UCSD-AML1 (cell line): ENCODE measurements around the gene SPATS2L.

Experiments
- DNase-seq: peaks from one replicate; lab custom pipeline; 2025; ENCODE audit not compliant: unreplicated experiment; lab: John Stamatoyannopoulos, UW

SPATS2L gene

DNA sequence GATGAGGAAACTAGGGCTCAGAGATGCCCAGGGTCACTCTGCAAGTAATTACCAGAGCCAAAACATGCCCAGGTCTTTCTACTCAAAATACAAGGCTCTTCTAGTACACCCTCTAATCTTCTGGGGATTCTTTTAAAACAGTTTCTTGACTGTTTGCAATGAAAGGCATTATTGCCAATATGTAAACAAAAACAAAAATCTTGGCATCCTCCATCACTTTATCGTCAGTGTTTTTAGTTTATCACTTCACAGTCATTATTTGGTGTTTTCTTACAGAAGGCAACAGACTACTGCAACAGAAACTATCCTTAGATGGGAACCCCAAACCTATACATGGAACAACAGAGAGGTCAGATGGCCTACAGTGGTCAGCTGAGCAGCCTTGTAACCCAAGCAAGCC, 132.4 kb downstream of the SPATS2L start:
- DNase-seq = no peak

DNA sequence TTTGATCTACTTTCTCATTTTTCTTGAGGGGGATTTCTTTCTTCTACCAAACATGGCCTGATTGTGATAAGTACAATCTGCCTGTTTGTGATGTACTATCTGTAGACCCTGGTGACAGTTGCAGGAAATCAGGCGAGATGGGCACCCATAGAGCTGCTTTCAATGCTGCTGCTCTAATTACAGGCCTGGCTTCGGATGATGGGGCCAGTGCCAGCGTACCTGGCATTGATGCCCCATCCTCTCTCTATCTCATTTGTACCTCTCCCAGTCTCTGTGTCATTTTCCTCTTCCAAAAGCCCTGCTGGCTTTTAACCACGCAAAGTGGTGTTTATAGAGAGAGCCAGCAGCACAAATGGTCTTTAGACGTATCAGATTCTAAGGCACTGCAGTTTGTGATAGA, 133.5 kb downstream of the SPATS2L start:
- DNase-seq = no peak

DNA sequence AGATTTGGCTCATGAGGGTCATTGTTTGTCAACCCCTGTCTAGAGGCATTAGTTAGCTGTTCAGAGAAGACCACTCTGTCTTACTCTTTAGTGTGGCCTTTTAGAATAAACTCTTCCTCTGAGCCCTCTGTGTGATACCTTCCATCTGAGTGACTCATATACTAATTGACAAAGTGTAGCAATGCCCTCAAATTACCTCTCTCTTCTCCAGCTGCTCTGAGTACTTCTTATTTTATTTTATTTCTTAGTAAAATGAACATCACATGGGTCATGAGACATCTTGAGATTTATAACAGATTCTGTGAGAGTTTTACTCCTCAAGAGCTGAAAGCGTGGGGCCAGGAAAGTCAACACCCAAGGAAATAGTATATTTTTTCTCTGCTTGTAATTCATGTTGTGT, 136.0 kb downstream of the SPATS2L start:
- DNase-seq = no peak

DNA sequence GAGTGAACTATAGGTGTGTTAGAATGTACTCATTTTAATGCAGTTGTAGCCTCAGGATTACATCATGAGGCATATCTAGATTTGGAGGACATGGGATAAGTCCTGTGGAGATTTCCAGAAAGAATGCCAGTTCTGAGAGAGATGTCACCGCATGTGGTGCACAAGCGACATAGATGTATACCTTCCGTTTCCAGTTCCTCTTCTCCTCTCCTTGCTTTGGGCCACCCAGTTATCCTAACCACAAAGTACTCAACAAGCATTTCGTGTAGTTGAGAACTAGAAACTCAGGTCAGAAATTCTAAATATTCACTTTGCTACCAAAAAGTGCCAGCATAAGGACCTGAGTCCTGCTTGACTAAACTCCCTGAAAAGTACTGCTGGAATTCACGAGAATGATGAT, 136.9 kb downstream of the SPATS2L start:
- no peak for DNase-seq

DNA sequence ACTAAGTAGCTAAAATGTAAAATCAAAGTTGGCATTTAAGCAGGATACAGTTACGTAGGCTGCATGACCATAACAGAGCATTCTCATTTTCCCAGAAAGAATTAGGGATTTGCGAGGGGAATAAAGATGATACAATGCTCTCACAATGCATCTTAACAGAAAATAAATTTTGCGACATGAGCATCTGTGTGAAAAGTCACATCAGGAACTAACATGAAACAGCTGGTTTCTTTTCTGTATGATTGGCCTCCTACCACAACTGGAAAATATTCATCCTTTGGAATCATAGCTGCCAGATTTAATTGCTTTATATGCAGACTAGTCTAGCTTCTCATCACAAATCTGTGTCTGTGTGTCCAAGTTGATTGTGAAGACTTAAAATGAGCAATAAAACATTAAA, 137.4 kb downstream of the SPATS2L start:
- no peak for DNase-seq

DNA sequence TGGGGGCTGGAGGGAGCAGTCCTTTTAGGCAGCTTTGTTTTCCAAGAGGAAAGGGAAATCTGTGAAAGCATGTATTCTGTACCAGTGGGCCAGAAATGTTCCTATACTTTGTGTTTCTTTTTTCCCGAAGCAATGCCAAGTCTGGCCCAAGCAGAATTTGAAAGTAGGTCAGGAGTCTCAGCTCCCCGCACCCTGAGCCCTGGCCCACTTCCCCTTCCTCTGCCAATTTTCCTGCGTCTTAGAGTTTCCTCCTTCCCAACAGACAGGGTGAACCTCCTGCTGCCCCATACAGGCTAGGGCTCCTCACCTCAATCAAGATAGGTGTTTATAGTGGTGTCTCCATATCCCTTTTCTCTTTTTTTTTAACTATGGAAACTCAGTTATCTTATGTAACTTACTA, 138.0 kb downstream of the SPATS2L start:
- DNase-seq = no peak

DNA sequence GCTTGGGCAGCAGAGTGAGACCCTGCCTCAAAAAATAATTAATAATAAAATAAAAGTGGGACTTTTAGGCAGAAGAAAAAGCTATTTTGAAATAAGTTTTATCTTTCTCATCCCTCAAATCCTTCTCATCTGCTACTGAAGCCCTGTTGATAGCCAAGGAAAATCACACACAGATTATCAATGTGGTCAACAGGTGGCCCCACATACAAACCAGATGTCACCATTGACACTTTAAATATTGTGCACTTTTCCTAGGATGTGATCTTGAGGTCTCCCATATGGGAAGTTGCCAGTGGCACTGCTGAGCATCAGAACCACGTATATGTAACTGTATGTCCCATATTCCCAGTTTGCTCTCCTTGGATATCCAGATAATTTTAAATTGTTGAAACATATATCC, 138.8 kb downstream of the SPATS2L start:
- no peak for DNase-seq

DNA sequence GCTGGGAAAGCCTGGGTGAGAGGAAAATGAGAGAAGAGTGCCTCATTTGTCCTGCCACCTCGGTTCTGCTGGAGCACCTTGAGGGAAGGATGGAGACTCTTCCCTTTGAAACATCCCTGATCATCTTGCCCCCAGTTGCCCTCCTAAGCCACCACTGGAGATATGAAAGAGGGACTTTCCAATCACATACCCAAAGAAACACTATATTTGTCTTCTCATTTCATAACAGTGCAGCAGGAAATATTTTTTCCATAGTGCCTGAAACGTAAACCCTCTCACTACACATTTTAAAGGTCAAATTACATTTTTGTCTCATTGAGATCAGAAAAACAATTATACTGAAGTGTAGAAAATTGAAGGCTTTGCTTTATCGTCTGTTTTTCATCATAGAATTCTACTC, 140.1 kb downstream of the SPATS2L start:
- no peak for DNase-seq

DNA sequence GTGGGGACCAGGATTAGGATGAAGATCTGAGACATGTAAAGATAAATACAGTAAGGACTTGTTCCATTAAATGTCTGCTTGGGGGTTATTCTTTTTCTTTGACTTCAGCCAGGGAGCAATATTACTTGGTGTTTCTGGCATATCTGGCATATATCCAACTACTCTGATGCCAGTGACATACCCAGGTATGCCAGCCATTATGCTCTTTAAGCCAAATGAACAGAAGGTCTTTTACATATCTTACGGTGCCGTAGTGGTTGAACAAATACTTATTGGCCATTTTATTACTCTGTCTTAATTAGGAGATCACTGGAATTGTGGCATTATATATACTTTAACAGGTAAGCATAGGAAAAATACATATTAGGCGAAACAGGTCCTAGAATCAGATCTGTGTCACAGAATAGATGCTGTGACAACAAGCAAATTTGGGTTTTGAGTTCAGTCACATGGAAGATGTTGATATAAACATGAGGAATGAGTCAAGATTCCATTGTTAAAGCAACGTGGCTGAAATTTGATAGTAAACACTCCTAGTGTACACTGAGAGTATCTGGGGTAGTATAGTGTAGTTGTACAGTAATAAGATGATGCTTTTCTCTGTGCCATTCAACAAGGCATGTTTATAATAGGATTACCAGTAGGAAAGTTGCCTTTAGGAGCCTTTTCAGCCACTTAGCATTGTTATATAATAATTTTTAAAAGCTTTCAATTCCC, 140.8 kb downstream of the SPATS2L start:
- DNase-seq = no peak

DNA sequence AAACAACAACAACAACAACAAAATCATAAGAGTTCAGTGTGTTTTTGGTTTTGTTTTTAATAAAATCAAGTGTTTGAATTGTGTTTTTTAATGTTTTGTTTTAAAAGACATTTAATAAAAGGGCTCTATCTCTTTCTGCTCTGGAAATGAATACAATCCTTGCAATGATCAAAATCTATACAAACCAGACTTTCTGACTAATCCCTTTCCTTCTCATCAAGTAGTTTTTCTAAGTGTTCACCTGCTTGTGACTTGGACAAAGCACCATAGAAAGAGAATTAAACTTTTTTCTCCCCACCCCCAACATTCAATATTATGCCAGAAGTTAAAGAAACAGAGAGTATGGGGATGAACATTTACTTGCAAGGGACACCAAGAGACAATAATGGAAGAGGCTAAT, 142.0 kb downstream of the SPATS2L start:
- no peak for DNase-seq

DNA sequence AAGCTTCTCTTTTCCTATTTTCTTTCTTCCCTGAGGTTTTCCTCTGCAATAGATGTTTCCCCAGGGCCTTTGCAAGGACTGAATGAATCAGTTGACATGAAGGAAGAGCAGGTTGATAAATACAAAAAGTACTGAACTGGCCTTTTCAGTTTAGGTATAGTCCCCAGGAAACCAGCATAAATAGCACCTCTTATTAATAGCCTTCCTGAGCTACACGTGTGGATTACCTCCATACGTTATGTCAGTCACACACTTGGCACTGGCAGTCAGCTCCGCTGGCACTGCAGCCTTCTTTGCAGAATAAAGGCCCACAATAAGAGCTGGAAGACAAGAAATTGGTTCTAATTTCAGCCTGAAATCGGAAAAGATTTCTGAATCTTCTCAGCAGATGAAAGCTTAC, 142.7 kb downstream of the SPATS2L start:
- DNase-seq = no peak

DNA sequence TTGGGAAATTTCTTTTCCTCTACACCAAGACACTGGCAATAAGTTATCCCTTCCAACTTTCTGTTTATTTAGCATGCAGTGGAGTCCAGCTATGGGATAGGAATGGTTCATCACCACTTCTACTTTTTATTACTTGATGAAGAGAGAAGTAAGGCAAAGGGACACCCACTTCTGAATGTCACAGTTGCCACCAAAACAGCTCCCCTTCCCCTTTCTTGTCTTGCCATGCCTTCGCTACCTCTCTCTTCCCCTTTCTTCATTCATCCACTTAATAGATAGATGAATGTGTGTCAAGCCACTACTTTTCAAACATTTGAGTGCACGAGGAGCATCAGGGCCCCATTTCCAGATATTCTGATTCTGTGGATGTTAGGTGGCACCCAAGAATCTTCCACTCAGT, 143.8 kb downstream of the SPATS2L start:
- no peak for DNase-seq

DNA sequence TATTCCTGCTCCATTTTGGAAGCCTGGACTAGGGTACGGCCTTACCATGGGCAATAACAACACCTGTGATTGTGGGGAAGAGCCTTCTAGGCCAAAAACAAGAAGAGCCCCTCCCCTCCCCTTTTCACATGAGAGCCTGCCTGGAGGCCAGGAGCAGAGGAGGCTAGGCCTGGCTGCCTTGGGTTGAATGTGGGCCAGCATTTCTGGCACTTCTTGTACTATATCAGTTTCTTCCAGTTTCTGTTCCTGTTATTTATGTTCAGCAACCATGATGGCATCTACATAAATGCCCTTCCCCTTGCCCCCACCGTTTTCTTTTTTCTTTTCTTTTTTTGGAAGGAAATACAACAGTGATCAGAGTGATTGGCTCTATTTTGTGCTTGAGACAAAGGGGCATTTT, 145.0 kb downstream of the SPATS2L start:
- no peak for DNase-seq

DNA sequence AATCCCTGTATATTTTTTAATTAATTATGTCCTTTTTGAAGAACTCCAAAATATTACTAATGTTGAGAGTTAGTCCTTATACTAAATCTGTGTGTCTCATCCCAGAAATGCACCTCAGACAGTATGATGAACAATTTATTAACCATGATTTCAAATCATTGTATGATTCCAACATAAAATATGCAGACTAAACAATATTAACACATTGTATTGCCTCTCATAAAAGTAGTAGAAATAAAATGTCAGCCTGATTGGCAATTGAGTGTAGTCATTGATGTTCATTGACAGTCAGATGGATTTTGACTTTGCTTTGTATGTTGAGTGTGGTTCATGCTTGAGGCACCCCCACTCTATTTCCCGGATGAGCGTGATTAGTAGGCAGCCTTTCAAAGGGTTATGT, 145.9 kb downstream of the SPATS2L start:
- no peak for DNase-seq

DNA sequence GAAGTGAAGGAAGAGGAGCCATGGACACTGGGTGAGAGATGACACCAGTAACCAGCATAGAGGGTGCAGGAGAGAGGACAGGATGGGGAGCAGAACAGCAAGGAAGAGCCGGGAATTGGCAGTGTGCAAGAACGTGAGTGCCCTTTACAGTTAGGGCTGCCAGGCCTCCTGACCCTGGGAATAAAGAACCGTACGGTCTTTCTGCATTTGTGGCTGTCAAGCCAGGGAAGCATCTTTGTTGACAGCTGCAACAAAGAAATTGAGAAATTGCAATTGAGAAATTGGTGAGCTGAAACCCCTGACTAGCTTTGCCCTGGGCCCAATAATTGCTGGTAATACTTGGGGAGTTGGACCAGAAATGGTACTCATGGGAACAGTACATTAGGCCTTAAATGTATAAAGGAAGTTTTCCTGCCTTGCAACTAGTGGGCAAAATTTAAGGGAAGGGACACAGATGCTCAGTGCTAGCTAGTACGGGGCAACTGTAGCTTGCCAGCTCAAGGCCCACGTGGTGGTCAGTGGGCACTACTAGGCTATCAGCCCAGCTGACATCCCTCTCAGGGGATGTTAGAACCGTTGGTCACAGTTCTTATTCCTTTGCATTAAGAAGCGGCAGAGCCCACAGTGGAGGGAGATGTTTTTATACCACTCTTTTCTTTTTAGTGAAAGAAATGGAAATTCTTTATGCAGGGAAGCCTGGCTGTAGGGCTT, 146.8 kb downstream of the SPATS2L start:
- no peak for DNase-seq

DNA sequence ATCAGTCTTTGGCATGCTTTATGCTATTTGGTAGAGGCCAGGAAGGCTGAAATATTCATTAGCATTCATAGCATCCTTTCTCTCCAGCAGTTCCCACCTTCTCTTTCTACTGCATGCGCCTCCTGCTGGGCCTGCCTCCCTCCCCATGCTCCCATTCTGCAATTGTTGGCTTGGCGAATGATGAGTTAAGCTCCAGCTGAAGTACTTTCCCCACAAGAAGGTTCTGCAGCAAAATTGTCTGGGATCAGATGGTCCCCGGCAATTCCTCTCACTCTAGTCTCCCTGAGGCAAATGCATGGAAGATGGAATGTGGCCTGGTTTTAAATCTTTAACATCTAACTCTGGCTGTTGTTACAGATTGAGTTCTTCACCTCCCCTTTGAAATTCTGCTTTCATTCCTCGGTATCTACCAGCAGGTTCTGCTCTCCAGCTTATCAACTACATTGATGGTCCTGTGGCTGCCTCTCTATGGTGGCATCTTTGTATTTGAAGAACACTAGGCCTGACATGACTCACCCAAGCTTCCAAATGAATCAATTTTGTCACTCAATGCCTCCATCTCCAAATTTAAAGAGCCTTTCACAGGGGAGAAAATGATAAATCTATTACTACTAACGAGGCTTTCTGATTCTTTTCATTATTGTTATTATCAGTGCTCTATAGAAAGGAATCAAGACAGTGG, 147.5 kb downstream of the SPATS2L start:
- no peak for DNase-seq

DNA sequence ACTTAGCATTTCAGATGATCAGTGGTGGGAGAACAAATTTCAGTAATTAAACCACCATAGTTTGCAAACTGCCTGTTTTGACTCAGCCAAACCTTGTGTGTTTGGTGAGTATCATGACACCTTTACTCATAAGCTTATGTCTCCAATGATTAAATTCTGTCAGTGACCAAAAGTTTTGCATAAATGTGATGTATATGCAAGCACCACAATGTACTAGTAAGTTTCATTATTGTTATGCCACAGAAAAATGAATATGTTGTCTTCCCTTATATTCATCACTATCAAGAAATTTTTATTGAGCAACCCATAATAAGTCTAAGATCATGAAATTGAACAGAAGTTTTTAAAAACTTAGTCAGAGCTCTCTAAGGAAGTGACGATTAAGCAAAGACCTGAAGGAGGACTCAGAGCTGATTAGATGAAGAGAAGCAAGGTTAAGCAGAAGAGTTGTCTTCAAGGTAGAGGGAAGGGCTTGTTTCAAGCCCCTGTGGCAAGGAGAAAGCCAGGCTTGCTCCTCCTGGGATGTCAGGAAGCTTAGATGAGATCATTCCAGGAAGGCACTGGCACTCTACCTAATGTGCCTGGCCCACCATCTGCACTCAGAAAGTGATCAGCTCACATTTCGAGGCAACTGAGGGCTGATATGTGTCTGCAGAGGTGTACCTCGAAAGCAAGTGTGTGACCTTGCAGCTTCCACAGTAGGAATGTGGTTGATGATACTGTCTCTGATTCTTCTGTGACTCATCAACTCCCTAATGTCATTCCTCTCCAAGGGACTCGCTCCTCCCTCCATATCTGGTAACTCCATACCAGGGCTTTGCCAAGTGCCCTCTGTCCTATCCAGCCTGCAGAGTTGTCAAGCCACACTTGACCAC, 148.7 kb downstream of the SPATS2L start:
- no peak for DNase-seq

DNA sequence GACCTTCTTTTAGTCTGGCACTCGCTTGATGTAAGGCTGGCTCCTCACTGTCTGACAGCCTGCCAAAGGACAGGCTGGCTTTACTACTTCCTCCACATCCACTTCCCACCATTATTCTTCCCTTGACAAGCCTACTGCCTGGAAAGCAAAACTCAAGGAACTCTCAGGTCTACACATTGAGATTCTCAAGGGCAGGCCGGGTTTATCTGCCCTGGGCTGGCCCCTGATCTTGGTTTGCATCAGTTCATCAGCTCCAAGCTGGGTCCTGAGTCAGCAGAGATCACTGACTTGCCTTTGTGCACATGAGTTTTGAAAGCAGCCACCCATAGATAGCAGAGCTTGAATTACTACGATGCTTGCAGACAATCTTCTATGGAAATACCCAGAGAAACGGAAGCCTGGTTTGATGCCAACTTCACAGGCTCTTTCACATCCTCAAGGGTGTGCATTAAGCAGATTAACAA, 149.5 kb downstream of the SPATS2L start:
- no peak for DNase-seq

DNA sequence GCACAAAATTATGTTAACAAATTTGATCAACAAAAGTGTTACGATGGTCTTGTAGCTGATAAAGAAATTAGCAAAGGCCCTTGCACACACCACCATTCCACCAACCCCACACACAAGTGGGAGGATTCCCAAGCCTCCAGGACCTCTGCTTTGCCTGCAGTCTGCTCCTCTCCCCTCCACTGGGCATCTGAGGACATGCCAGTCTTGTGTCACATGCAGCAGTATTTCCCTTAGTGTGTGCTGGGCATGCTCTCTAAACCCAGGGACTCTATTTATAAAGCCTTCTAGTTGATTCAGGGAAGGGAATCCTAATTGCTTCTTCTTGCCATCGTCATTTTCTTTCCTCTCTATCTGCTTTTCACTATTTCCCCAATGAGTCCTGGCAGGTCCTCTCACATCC, 150.1 kb downstream of the SPATS2L start:
- DNase-seq = no peak

DNA sequence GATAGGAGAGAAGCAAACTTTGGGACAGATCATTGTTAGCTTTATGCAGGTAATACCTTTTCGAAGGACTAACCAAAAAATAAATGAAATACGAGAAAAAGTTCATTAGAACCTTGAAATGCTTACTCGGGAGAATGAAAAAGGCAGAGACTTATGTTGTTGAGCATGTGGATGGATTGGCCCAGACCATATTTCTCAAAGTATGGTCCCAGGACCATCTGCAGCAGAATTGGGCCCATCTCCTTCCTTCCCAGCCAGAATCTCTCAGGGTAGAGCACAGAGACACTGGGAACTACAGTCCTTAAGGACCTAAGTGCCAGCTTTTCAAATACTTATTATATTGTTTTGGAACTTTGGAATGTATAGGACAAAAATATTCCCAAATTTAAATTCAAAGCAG, 152.6 kb downstream of the SPATS2L start:
- no peak for DNase-seq
